Activated T-cell treated with anti-CD3 and anti-CD28 coated beads for 48 hours (primary cell): Measurements from ENCODE around the gene LYZL6.
"Not testable (repeated sequence)": the region's sequence is repeated elsewhere in the genome, so short reads cannot be mapped to it uniquely, and the experiment has no call there.

Experiments
- DNase-seq: peaks from one replicate; pipeline ENCODE4 v3.0.0-alpha.2; 2020; ENCODE audit warnings: low read depth

Gene LYZL6

GRCh38 chr17:35947156-35947585 is 3.7 kb upstream of the LYZL6 start:
- DNase-seq = peak; percentile 28

GRCh38 chr17:35944151-35944550 is 638 bp upstream of the LYZL6 start:
- DNase-seq = no peak

GRCh38 chr17:35942588-35943186 is 826 bp downstream of the LYZL6 start:
- no peak for DNase-seq

- not testable (repeated sequence) for DNase-seq
Observed at GRCh38 chr17:35938492-35938891, 5.0 kb downstream of the LYZL6 start.

- DNase-seq = no peak
Observed at GRCh38 chr17:35936063-35936462, 7.5 kb downstream of the LYZL6 start.

- no peak for DNase-seq
Observed at GRCh38 chr17:35934760-35935159, 8.8 kb downstream of the LYZL6 start.

GRCh38 chr17:35932586-35932985 is 10.9 kb downstream of the LYZL6 start:
- DNase-seq = no peak

GRCh38 chr17:35931794-35932425 is 11.6 kb downstream of the LYZL6 start:
- no peak for DNase-seq

GRCh38 chr17:35930211-35931065 is 13.1 kb downstream of the LYZL6 start, which contains the start of gene RDM1:
Gene RDM1 (minus strand): TSS chr17:35930773. CDS start chr17:35930727, 46 bp downstream.
- peak; percentile 89 for DNase-seq

GRCh38 chr17:35927714-35928113 is 15.8 kb downstream of the LYZL6 start:
- no peak for DNase-seq

- DNase-seq = no peak
Observed at GRCh38 chr17:35923609-35924114, 19.9 kb downstream of the LYZL6 start.

- DNase-seq = no peak
Observed at GRCh38 chr17:35920229-35920628, 23.3 kb downstream of the LYZL6 start.

- no peak for DNase-seq
Observed at GRCh38 chr17:35918665-35919064, 24.8 kb downstream of the LYZL6 start.

GRCh38 chr17:35917519-35918213 is 25.8 kb downstream of the LYZL6 start:
- DNase-seq = no peak

- no peak for DNase-seq
Observed at GRCh38 chr17:35915153-35915964, 28.2 kb downstream of the LYZL6 start.

- no peak for DNase-seq
Observed at GRCh38 chr17:35914354-35914753, 29.2 kb downstream of the LYZL6 start.

GRCh38 chr17:35913609-35914008 is 29.9 kb downstream of the LYZL6 start:
- DNase-seq = no peak

GRCh38 chr17:35912942-35913341 is 30.6 kb downstream of the LYZL6 start:
- no peak for DNase-seq

GRCh38 chr17:35912339-35912912 is 31.1 kb downstream of the LYZL6 start:
- no peak for DNase-seq

GRCh38 chr17:35909408-35909807 is 34.1 kb downstream of the LYZL6 start:
- no peak for DNase-seq

GRCh38 chr17:35907691-35908090 is 35.8 kb downstream of the LYZL6 start:
- no peak for DNase-seq
